Spleen (tissue), 7 donors: ENCODE results near the gene ST3GAL4.

Source experiments
- POLR2AphosphoS5 ChIP-seq, 3 donors: sonication (generic); formaldehyde crosslinking; IDR thresholded peaks; one replicate each; pipeline ENCODE4 v1.5.1; 2017; ENCODE audit warnings: antibody characterized with exemption in 3 of 3
- TF ChIP-seq, protein P1 (sequence below), 11 experiments: fragments of 200-600 bp in 7 of 11; fragments of 450-650 bp in 4 of 11; sonication (generic) in 4 of 11; IDR thresholded peaks in 8 of 11; conservative IDR thresholded peaks in 3 of 11; 1 replicate in 7 of 11; 2 replicates in 4 of 11; pipeline versions ENCODE4 v1.4.0 to v1.8.0; 2016 to 2021; ENCODE audit warnings: antibody characterized with exemption in 11 of 11, inconsistent platforms in 4 of 11, mild to moderate bottlenecking in 1 of 11
- donor health status: DM: no; HTN: no; CAD: no; lungs with moderate emphysema.
- donor health status: DM: no; HTN: no; CAD: no.
- donor health status: DM: no; HTN: no; CAD: no.

DNA sequence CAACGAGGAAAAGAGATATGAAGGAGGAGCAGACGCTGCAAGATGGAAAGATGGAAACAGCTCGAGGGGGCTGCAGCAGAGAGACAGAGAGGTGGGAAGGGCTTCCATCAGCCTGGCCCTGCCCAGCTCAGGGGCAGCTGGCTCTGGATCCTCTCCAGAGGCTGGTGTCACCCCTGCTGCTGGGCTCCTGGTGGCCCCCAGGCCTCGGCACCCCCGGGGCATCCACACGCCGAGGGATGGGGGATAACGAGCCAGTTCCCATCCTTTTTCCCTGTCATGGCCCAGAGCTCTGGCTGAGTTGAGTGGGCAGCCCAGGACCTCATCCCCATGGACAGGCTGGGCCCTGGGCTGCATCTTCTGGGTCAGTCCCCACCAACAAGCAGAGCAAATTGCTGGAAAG, 102.3 kb downstream of the ST3GAL4 start:
- TF ChIP-seq POLR2AphosphoS5 (IDR thresholded peaks at IDR 0.05): no peak
- TF ChIP-seq, protein P1, sequence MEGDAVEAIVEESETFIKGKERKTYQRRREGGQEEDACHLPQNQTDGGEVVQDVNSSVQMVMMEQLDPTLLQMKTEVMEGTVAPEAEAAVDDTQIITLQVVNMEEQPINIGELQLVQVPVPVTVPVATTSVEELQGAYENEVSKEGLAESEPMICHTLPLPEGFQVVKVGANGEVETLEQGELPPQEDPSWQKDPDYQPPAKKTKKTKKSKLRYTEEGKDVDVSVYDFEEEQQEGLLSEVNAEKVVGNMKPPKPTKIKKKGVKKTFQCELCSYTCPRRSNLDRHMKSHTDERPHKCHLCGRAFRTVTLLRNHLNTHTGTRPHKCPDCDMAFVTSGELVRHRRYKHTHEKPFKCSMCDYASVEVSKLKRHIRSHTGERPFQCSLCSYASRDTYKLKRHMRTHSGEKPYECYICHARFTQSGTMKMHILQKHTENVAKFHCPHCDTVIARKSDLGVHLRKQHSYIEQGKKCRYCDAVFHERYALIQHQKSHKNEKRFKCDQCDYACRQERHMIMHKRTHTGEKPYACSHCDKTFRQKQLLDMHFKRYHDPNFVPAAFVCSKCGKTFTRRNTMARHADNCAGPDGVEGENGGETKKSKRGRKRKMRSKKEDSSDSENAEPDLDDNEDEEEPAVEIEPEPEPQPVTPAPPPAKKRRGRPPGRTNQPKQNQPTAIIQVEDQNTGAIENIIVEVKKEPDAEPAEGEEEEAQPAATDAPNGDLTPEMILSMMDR (IDR thresholded peaks at IDR 0.05 in 8 of 11, conservative IDR thresholded peaks at IDR 0.05 in 3 of 11): no peak
